Endodermal cell (in vitro differentiated cells): Measurements from ENCODE around the gene THY1. TPM values are rescaled to one million over a fixed set of nuclear protein-coding genes. Genes with fewer than 3 reads are reported as not detected.

ENCODE experiments used
- DNase-seq: peaks from one replicate; pipeline ENCODE4 v3.0.0-alpha.2; 2017
- H3K27ac ChIP-seq: 2 replicates; pipeline ENCODE4 v1.5.1; 2013; ENCODE audit warnings: mild to moderate bottlenecking, low read depth, low read length, moderate library complexity
- H3K27me3 ChIP-seq: 2 replicates; pipeline ENCODE4 v1.6.1; 2013; ENCODE audit warnings: mild to moderate bottlenecking, low read length, moderate library complexity; ENCODE audit not compliant: insufficient read depth, control insufficient read depth, poor library complexity, severe bottlenecking
- H3K36me3 ChIP-seq: 2 replicates; pipeline ENCODE4 v1.7.0; 2013; ENCODE audit warnings: mild to moderate bottlenecking, low read length, moderate library complexity; ENCODE audit not compliant: control insufficient read depth, insufficient read depth
- H3K4me1 ChIP-seq: one replicate; pipeline ENCODE4 v1.7.0; 2013; ENCODE audit warnings: low read length; ENCODE audit not compliant: control insufficient read depth, insufficient read depth
- H3K4me3 ChIP-seq: 2 replicates; pipeline ENCODE4 v1.5.1; 2013; ENCODE audit warnings: mild to moderate bottlenecking, low read length, moderate library complexity
- H3K9ac ChIP-seq: 2 replicates; pipeline ENCODE4 v1.6.1; 2013; ENCODE audit warnings: mild to moderate bottlenecking, low read length, moderate library complexity; ENCODE audit not compliant: poor library complexity, severe bottlenecking; ENCODE audit errors: extremely low read depth
- H3K9me3 ChIP-seq: 2 replicates; pipeline ENCODE4 v1.6.1; 2013; ENCODE audit warnings: mild to moderate bottlenecking, low read length, moderate library complexity; ENCODE audit not compliant: control insufficient read depth
- H3K27ac Mint-ChIP-seq: 2 replicates; pipeline ENCODE4 v1.8.0; 2020; ENCODE audit warnings: mixed read lengths
- H3K27me3 Mint-ChIP-seq: 2 replicates; pipeline ENCODE4 v1.8.0; 2021; ENCODE audit warnings: mild to moderate bottlenecking, mixed read lengths; ENCODE audit not compliant: insufficient read depth
- H3K36me3 Mint-ChIP-seq: 2 replicates; pipeline ENCODE4 v1.8.0; 2020; ENCODE audit warnings: low read depth, mixed read lengths
- H3K4me1 Mint-ChIP-seq: 2 replicates; pipeline ENCODE4 v1.8.0; 2020; ENCODE audit warnings: mixed read lengths
- H3K4me3 Mint-ChIP-seq: 2 replicates; pipeline ENCODE4 v1.8.0; 2020; ENCODE audit warnings: mild to moderate bottlenecking, moderate library complexity, mixed read lengths
- H3K9me3 Mint-ChIP-seq: 2 replicates; pipeline ENCODE4 v1.8.0; 2020; ENCODE audit warnings: mild to moderate bottlenecking, mixed read lengths
- WGBS, 2 experiments: methylation state at CpG; one replicate each; pipeline versions ENCODE4 v1.1.5 to v1.1.7; 2013; ENCODE audit warnings: missing lambda C conversion rate in 2 of 2, mixed read lengths in 1 of 2; ENCODE audit not compliant: insufficient coverage in 1 of 2, insufficient read length in 1 of 2; 5-methylcytosine and 5-hydroxymethylcytosine counted together
- total RNA-seq, 2 donors: library from RNA; stranded (reverse); fragmentation: NEBNext Ultra II Directional in 1 of 2; extraction: Animal tissue kit (Norgen Biotek cat#: 25700) in 1 of 2; gene quantifications; 2 replicates in 1 of 2; 3 replicates in 1 of 2; pipeline ENCODE4 v1.2.1, GENCODE V29; 2021
- TF ChIP-seq, protein P1 (sequence below): fragments of 200-600 bp; sonication (generic); conservative IDR thresholded peaks from 2 replicates; pipeline ENCODE4 v1.5.0; 2021; ENCODE audit warnings: antibody characterized with exemption, mild to moderate bottlenecking

The THY1 gene
- total RNA-seq, 2 donors from 2014 or later: 19.3 to 36.1 TPM

DNA sequence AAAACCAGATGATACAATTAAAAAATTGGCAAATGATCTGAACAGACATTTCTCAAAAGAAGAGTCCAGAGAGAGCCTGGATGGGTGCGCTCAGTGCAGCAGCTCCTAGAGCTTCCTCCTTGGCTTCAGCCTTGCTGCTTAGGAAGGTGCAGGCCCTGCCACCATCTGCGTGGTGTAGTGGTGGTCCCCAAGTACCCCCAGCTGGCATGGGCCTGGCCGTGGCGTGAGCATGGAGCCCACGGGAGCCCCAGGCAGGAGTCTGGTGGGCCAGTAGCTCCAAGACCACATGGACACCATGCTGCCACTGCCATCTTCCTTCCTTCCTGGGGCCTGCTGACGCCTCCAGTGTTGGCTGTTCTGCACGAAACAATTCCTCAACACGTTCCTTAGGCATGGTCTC, 20.5 kb downstream of the THY1 start:
- no peak overlapping the region for H3K27ac ChIP-seq
- H3K4me1 Mint-ChIP-seq: no peaks in the 10 kb centered on the region
- H3K9me3 ChIP-seq: peaks cover 24% of the 10 kb centered on the region
- H3K36me3 ChIP-seq: no peaks in the 10 kb centered on the region
- no peaks in the 10 kb centered on the region for H3K27me3 ChIP-seq
- no peak overlapping the region for H3K4me3 ChIP-seq
- H3K9me3 Mint-ChIP-seq: peaks cover 17% of the 10 kb centered on the region
- peaks cover 7% of the 10 kb centered on the region for H3K36me3 Mint-ChIP-seq
- 87 to 91% methylated on average over 6 to 8 of the region's 8 CpGs for WGBS, 2 experiments
- TF ChIP-seq, protein P1, sequence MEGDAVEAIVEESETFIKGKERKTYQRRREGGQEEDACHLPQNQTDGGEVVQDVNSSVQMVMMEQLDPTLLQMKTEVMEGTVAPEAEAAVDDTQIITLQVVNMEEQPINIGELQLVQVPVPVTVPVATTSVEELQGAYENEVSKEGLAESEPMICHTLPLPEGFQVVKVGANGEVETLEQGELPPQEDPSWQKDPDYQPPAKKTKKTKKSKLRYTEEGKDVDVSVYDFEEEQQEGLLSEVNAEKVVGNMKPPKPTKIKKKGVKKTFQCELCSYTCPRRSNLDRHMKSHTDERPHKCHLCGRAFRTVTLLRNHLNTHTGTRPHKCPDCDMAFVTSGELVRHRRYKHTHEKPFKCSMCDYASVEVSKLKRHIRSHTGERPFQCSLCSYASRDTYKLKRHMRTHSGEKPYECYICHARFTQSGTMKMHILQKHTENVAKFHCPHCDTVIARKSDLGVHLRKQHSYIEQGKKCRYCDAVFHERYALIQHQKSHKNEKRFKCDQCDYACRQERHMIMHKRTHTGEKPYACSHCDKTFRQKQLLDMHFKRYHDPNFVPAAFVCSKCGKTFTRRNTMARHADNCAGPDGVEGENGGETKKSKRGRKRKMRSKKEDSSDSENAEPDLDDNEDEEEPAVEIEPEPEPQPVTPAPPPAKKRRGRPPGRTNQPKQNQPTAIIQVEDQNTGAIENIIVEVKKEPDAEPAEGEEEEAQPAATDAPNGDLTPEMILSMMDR: no peak
- no peak overlapping the region for H3K4me3 Mint-ChIP-seq
- no peak overlapping the region for H3K27ac Mint-ChIP-seq
- no peaks in the 10 kb centered on the region for H3K4me1 ChIP-seq
- peaks cover 5% of the 10 kb centered on the region for H3K27me3 Mint-ChIP-seq
- no peak for DNase-seq
- no peak overlapping the region for H3K9ac ChIP-seq

DNA sequence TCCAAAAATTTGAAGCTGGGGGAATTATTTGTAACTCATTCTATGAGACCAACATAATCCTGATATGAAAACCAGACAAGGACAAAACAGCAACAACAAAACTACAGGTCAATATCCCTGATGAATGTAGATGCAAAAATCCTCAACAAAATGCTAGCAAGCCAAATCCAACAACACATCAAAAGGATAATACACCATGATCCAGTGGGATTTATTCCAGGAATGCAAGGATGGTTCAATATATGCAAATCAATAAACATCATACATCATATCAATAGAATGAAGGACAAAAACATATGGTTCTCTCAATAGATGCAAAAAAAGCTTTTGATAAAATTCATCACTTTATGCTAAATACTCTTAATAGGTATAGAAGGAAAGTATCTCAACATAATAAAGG, 22.1 kb downstream of the THY1 start:
- TF ChIP-seq, protein P1: no peak
- H3K27me3 Mint-ChIP-seq: peaks cover 5% of the 10 kb centered on the region

DNA sequence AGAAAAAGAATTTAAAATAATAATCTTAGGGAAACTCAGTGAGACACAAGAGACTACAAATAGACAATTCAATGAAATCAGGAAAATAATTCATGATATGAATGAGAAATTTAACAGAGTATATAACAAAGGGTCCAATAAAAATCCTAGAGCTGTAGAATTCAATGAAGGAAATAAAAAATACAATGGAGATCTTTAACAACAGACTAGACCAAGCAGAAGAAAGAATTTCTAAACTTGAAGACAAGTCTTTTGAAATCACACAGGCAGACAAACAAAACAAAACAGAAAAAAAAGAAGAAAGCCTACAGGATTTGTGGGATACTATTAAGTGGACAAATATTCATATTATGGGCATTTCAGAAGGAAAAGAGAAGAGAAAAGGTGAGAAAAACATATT, 25.2 kb downstream of the THY1 start:
- peaks cover 17% of the 10 kb centered on the region for H3K9me3 Mint-ChIP-seq
- H3K9me3 ChIP-seq: peaks cover 24% of the 10 kb centered on the region
- H3K27ac Mint-ChIP-seq: no peak overlapping the region

More for the DNA sequence above, 22.1 kb downstream of the THY1 start:
- peaks cover 17% of the 10 kb centered on the region for H3K9me3 Mint-ChIP-seq
- H3K27ac Mint-ChIP-seq: no peak overlapping the region
- Histone ChIP-seq H3K27me3 (no peaks in the 10 kb centered on the region), H3K27ac (no peak overlapping the region), H3K4me1 (no peaks in the 10 kb centered on the region), H3K36me3 (no peaks in the 10 kb centered on the region), H3K4me3 (no peak overlapping the region), H3K9ac (no peak overlapping the region), H3K9me3 (peaks cover 24% of the 10 kb centered on the region)
- H3K4me3 Mint-ChIP-seq: no peak overlapping the region
- DNase-seq: no peak
- peaks cover 7% of the 10 kb centered on the region for H3K36me3 Mint-ChIP-seq
- H3K4me1 Mint-ChIP-seq: no peaks in the 10 kb centered on the region

More for the DNA sequence above, 25.2 kb downstream of the THY1 start:
- no peak overlapping the region for H3K9ac ChIP-seq
- no peak for DNase-seq
- H3K4me1 ChIP-seq: no peaks in the 10 kb centered on the region
- no peak overlapping the region for H3K4me3 ChIP-seq
- Mint-ChIP-seq H3K4me3 (no peak overlapping the region), H3K4me1 (no peaks in the 10 kb centered on the region), H3K36me3 (peaks cover 7% of the 10 kb centered on the region), H3K27me3 (peaks cover 7% of the 10 kb centered on the region)
- H3K27ac ChIP-seq: no peak overlapping the region
- no peaks in the 10 kb centered on the region for H3K36me3 ChIP-seq
- no peaks in the 10 kb centered on the region for H3K27me3 ChIP-seq
- TF ChIP-seq, protein P1: no peak
